HL-60 (cell line): ENCODE results near the gene OVCH2.

ENCODE experiments used
- DNase-seq, 2 experiments: peaks; one replicate each; pipeline ENCODE4 v3.0.0-alpha.2; 2010 to 2020; ENCODE audit warnings: low read depth in 1 of 2, low spot score in 1 of 2
- H3K27ac ChIP-seq: fragments of 250-450 bp; sonication (Bioruptor Pico); replicated peaks from 2 replicates; pipeline ENCODE4 v1.5.1; 2020; ENCODE audit warnings: mild to moderate bottlenecking, moderate library complexity
- H3K27me3 ChIP-seq: fragments of 250-450 bp; sonication (Bioruptor Pico); 2 replicates; pipeline ENCODE4 v1.5.1; 2021; ENCODE audit warnings: mild to moderate bottlenecking, moderate library complexity; ENCODE audit not compliant: insufficient read depth, poor library complexity, severe bottlenecking
- H3K4me3 ChIP-seq: replicated peaks from 2 replicates; pipeline ENCODE4 v1.5.1; 2011; ENCODE audit warnings: mild to moderate bottlenecking, control low read depth, low read length; ENCODE audit not compliant: insufficient read depth
- CTCF ChIP-seq: IDR thresholded peaks from one replicate; pipeline ENCODE4 v1.5.1; 2011; ENCODE audit warnings: low read length, control low read depth, inconsistent platforms; ENCODE audit not compliant: insufficient read depth
- GABPA ChIP-seq: IDR thresholded peaks from 2 replicates; pipeline ENCODE4 v1.6.1; 2012; ENCODE audit warnings: low read depth
- POLR2AphosphoS5 ChIP-seq: IDR thresholded peaks from 2 replicates; pipeline ENCODE4 v1.6.1; 2012; ENCODE audit warnings: low read depth
- REST ChIP-seq: IDR thresholded peaks from 2 replicates; pipeline ENCODE4 v1.6.1; 2012; ENCODE audit warnings: low read depth; ENCODE audit not compliant: insufficient replicate concordance
- SPI1 ChIP-seq: IDR thresholded peaks from 2 replicates; pipeline ENCODE4 v1.6.1; 2012; ENCODE audit warnings: low read depth, mild to moderate bottlenecking, borderline replicate concordance

Gene OVCH2

DNA sequence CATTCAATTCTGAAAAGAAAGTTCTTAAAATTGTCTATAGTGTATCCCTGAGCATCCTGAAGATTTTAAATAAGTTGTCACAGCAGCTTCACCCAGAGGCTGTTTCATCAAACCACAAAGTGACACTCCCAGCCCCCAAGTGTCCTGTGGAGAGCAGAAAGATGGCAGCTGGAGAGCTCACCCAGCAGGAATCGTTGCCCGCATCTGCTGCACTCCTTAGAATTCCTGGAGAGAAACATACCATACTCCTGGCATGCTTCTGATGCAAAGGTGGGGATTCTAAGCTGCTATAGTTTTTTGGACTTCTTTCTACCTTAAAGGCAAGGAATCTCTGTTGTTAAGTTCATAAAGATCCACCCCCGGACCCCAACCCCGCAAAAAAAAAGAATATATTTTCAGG is 19.5 kb downstream of the OVCH2 start:
- Histone ChIP-seq H3K27me3 (peaks cover 12% of the 10 kb centered on the region), H3K27ac (no peak overlapping the region), H3K4me3 (no peak overlapping the region)
- no peak for DNase-seq
- TF ChIP-seq CTCF (no peak), SPI1 (no peak), REST (no peak), POLR2AphosphoS5 (no peak), GABPA (no peak)

- Histone ChIP-seq H3K4me3 (no peak overlapping the region), H3K27ac (no peak overlapping the region), H3K27me3 (peaks cover 2% of the 10 kb centered on the region)
- TF ChIP-seq POLR2AphosphoS5 (no peak), SPI1 (no peak), GABPA (no peak), REST (no peak), CTCF (no peak)
- no peak for DNase-seq
These were observed 22.7 kb downstream of the OVCH2 start for GRCh38 chr11:7683571-7683970.

GRCh38 chr11:7677796-7678201 is 28.5 kb downstream of the OVCH2 start:
- H3K4me3 ChIP-seq: no peak overlapping the region
- H3K27ac ChIP-seq: no peak overlapping the region
- TF ChIP-seq REST (no peak), SPI1 (no peak), POLR2AphosphoS5 (no peak), CTCF (no peak), GABPA (no peak)
- H3K27me3 ChIP-seq: peaks cover 9% of the 10 kb centered on the region
- no peak for DNase-seq
